A549 (cell line): ENCODE measurements around the gene APP. TPM values are rescaled to one million over a fixed set of nuclear protein-coding genes. Genes with fewer than 3 reads are reported as not detected.

Experiments
- ATAC-seq, 2 experiments: fragments of 200-7000 bp in 1 of 2; fragments of >200 bp in 1 of 2; cut with Nextera tagmentation in 1 of 2; cut with Tn5 transposase in 1 of 2; 3 replicates each; pipeline versions ENCODE4 v1.8.0 to v1.9.1; 2018 to 2020; ENCODE audit warnings: mild to moderate bottlenecking in 1 of 2, moderate library complexity in 1 of 2
- CTCF ChIA-PET: fragments of 300-600 bp; sonication (Branson Sonifier 250); formaldehyde crosslinking; extraction: SDS; loops from one replicate; lab custom pipeline; 2021; ENCODE audit warnings: antibody characterized with exemption, inconsistent platforms; lab: Yijun Ruan, JAX
- POLR2A ChIA-PET: fragments of 350-600 bp; formaldehyde crosslinking; extraction: SDS; loops from one replicate; lab custom pipeline; 2021; ENCODE audit warnings: antibody characterized with exemption, inconsistent platforms; lab: Yijun Ruan, JAX
- DNase-seq, 2 experiments: peaks; one replicate each; pipeline versions ENCODE4 v3.0.0 to v3.0.0-alpha.2; 2011 to 2016; ENCODE audit warnings: low read depth in 1 of 2, low spot score in 1 of 2
- FAIRE-seq: peaks from 2 replicates; lab custom pipeline; 2011; peaks lifted over from hg19 to GRCh38; lab: Jason Lieb, UNC
- H3K27ac ChIP-seq, 2 experiments: fragments of >200 bp; sonication (Bioruptor Twin); formaldehyde crosslinking; 3 replicates each; pipeline ENCODE4 v1.5.1; 2016 to 2017
- H3K4me1 ChIP-seq: fragments of >200 bp; sonication (Bioruptor Twin); formaldehyde crosslinking; 3 replicates; pipeline ENCODE4 v1.6.1; 2016
- H3K4me2 ChIP-seq: fragments of >200 bp; sonication (Bioruptor Twin); formaldehyde crosslinking; 3 replicates; pipeline ENCODE4 v1.6.1; 2016
- H3K4me3 ChIP-seq: fragments of >200 bp; sonication (Bioruptor Twin); formaldehyde crosslinking; 3 replicates; pipeline ENCODE4 v1.5.1; 2016
- H3K9me3 ChIP-seq: fragments of >200 bp; sonication (Bioruptor Twin); formaldehyde crosslinking; 3 replicates; pipeline ENCODE4 v1.6.1; 2016
- CBX2 ChIP-seq: fragments of 200-600 bp; sonication (generic); IDR thresholded peaks from 2 replicates; pipeline ENCODE4 v1.6.1; 2016; ENCODE audit warnings: low read depth, mild to moderate bottlenecking, borderline replicate concordance
- CBX8 ChIP-seq: fragments of 200-600 bp; sonication (generic); IDR thresholded peaks from 2 replicates; pipeline ENCODE4 v1.6.1; 2016
- EHF ChIP-seq: fragments of 250-450 bp; sonication (Bioruptor Pico); IDR thresholded peaks from 2 replicates; pipeline ENCODE4 v1.5.0; 2020; ENCODE audit warnings: mild to moderate bottlenecking
- EHMT2 ChIP-seq: fragments of 200-600 bp; sonication (generic); IDR thresholded peaks from 2 replicates; pipeline ENCODE4 v1.6.1; 2016; ENCODE audit warnings: antibody characterized with exemption, low read depth, mild to moderate bottlenecking, moderate library complexity
- EP300 ChIP-seq, 2 experiments: fragments of >200 bp; sonication (Bioruptor Twin); formaldehyde crosslinking; IDR thresholded peaks; 2 replicates in 1 of 2; 3 replicates in 1 of 2; pipeline ENCODE4 v1.6.1; 2016 to 2017
- FOSB ChIP-seq: fragments of 250-450 bp; sonication (Bioruptor Pico); IDR thresholded peaks from 2 replicates; pipeline ENCODE4 v1.5.0; 2020; ENCODE audit warnings: mild to moderate bottlenecking, moderate library complexity
- FOXS1 ChIP-seq: fragments of 250-450 bp; sonication (Bioruptor Pico); IDR thresholded peaks from 2 replicates; pipeline ENCODE4 v1.5.0; 2020; ENCODE audit warnings: mild to moderate bottlenecking, moderate library complexity
- GATA3 ChIP-seq: IDR thresholded peaks from 2 replicates; pipeline ENCODE4 v1.6.1; 2012; ENCODE audit warnings: borderline replicate concordance
- HDAC2 ChIP-seq: fragments of 200-600 bp; sonication (generic); IDR thresholded peaks from 2 replicates; pipeline ENCODE4 v1.6.1; 2016
- MAFK ChIP-seq: fragments of 450-650 bp; IDR thresholded peaks from 2 replicates; pipeline ENCODE4 v1.6.1; 2014; ENCODE audit not compliant: partially characterized antibody
- NFE2L2 ChIP-seq: fragments of 150-350 bp; conservative IDR thresholded peaks from 2 replicates; pipeline ENCODE4 v1.6.1; 2014; ENCODE audit warnings: low read length
- RAD21 ChIP-seq, 2 experiments: fragments of >200 bp in 1 of 2; sonication (Bioruptor Twin) in 1 of 2; formaldehyde crosslinking in 1 of 2; IDR thresholded peaks in 1 of 2; conservative IDR thresholded peaks in 1 of 2; 2 replicates in 1 of 2; 3 replicates in 1 of 2; pipeline ENCODE4 v1.6.1; 2012 to 2018; ENCODE audit warnings: inconsistent platforms in 1 of 2
- RARB ChIP-seq: fragments of 250-450 bp; sonication (Bioruptor Pico); IDR thresholded peaks from 2 replicates; pipeline ENCODE4 v1.8.0; 2021; ENCODE audit warnings: mild to moderate bottlenecking, moderate library complexity
- RFX5 ChIP-seq: fragments of 450-650 bp; IDR thresholded peaks from 2 replicates; pipeline ENCODE4 v1.7.1; 2014; ENCODE audit warnings: antibody characterized with exemption, mild to moderate bottlenecking, moderate library complexity
- RNF2 ChIP-seq: fragments of 200-600 bp; sonication (generic); IDR thresholded peaks from 2 replicates; pipeline ENCODE4 v1.6.1; 2016; ENCODE audit warnings: low read depth, mild to moderate bottlenecking, antibody characterized with exemption, moderate library complexity, borderline replicate concordance
- SREBF2 ChIP-seq: fragments of 450-650 bp; IDR thresholded peaks from 2 replicates; pipeline ENCODE4 v1.6.1; 2014; ENCODE audit warnings: mild to moderate bottlenecking, moderate library complexity
- TP53 ChIP-seq: fragments of 250-450 bp; sonication (Bioruptor Pico); IDR thresholded peaks from 2 replicates; pipeline ENCODE4 v1.5.0; 2021; ENCODE audit warnings: mild to moderate bottlenecking, moderate library complexity
- ZNF302 ChIP-seq: fragments of 250-450 bp; sonication (Bioruptor Pico); IDR thresholded peaks from 2 replicates; pipeline ENCODE4 v1.9.0; 2021; ENCODE audit warnings: inconsistent platforms, mild to moderate bottlenecking, moderate library complexity
- ZSCAN20 ChIP-seq: fragments of 250-450 bp; sonication (Bioruptor Pico); IDR thresholded peaks from 2 replicates; pipeline ENCODE4 v1.8.0; 2022; ENCODE audit warnings: mild to moderate bottlenecking, moderate library complexity
- WGBS: methylation state at CpG from one replicate; pipeline ENCODE4 v1.1.6; 2017; ENCODE audit errors: missing lambda C conversion rate; 5-methylcytosine and 5-hydroxymethylcytosine counted together
- polyA plus RNA-seq, 4 experiments: library from polyadenylated mRNA; depleted of rRNA in 3 of 4; stranded (reverse); fragments of >200 nt; fragmentation: RNase III in 1 of 4; extraction: RNeasy Plus Mini Kit Qiagen cat#74134 plus additional on column Dnase treatment in 1 of 4; gene quantifications; 2 replicates in 3 of 4; 3 replicates in 1 of 4; pipeline ENCODE4 v1.2.3, GENCODE V29; 2011 to 2017
- TF ChIP-seq, protein P1 (sequence below): fragments of 200-600 bp; sonication (generic); IDR thresholded peaks from 2 replicates; pipeline ENCODE4 v1.6.1; 2016; ENCODE audit warnings: antibody characterized with exemption, mild to moderate bottlenecking, moderate library complexity
- TF ChIP-seq, protein P2 (sequence below): IDR thresholded peaks from 2 replicates; pipeline ENCODE4 v1.6.1; 2012
- TF ChIP-seq, protein P3 (sequence below): fragments of 250-450 bp; sonication (Bioruptor Pico); IDR thresholded peaks from 2 replicates; pipeline ENCODE4 v1.5.0; 2020; ENCODE audit warnings: low read depth, mild to moderate bottlenecking, moderate library complexity
- TF ChIP-seq, protein P4 (sequence below): IDR thresholded peaks from 2 replicates; pipeline ENCODE4 v1.6.1; 2012
- TF ChIP-seq, protein P5 (sequence below): fragments of 150-350 bp; IDR thresholded peaks from 2 replicates; pipeline ENCODE4 v1.6.1; 2014; ENCODE audit warnings: low read depth, mild to moderate bottlenecking, low read length

APP gene
- polyA plus RNA-seq, 2 of the 4 experiments (the other 2 are of a cell fraction), result 540 to 565 TPM

DNA sequence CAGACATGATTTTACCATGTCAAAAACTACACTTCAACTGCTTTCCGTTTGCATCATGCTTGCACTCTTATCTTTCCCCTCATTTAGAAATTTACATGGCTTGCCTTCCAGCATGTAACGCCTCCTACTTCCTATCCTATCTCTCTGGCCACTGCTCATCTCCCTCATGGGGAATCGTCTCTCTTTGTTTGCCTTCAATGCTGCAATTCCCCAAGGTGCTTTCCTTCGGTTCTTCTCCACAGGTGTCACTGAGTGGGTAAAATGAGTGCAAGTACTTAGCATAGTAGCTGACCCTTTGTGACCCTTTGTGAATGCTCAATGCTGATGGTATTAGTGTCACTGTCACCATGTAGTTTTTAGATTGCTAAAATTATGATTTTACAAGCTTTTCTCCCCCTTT lies 63.1 kb downstream of the APP start:
- ChIA-PET CTCF (no interaction called here), POLR2A (no interaction called here)
- no peak for ATAC-seq
- Histone ChIP-seq H3K27ac (no peak overlapping the region), H3K4me2 (no peak overlapping the region), H3K9me3 (no peaks in the 10 kb centered on the region), H3K4me1 (0 out of 3 replicates have a peak, but pooled peaks cover 4% of the 10 kb centered on the region), H3K4me3 (no peak overlapping the region)
- WGBS, result 87% methylated on average over 4 of the region's 4 CpGs
- no peak for DNase-seq
- TF ChIP-seq, protein P1, sequence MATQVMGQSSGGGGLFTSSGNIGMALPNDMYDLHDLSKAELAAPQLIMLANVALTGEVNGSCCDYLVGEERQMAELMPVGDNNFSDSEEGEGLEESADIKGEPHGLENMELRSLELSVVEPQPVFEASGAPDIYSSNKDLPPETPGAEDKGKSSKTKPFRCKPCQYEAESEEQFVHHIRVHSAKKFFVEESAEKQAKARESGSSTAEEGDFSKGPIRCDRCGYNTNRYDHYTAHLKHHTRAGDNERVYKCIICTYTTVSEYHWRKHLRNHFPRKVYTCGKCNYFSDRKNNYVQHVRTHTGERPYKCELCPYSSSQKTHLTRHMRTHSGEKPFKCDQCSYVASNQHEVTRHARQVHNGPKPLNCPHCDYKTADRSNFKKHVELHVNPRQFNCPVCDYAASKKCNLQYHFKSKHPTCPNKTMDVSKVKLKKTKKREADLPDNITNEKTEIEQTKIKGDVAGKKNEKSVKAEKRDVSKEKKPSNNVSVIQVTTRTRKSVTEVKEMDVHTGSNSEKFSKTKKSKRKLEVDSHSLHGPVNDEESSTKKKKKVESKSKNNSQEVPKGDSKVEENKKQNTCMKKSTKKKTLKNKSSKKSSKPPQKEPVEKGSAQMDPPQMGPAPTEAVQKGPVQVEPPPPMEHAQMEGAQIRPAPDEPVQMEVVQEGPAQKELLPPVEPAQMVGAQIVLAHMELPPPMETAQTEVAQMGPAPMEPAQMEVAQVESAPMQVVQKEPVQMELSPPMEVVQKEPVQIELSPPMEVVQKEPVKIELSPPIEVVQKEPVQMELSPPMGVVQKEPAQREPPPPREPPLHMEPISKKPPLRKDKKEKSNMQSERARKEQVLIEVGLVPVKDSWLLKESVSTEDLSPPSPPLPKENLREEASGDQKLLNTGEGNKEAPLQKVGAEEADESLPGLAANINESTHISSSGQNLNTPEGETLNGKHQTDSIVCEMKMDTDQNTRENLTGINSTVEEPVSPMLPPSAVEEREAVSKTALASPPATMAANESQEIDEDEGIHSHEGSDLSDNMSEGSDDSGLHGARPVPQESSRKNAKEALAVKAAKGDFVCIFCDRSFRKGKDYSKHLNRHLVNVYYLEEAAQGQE, result no peak
- TF ChIP-seq EHMT2, result no peak
- TF ChIP-seq GATA3, result no peak
- TF ChIP-seq TP53, result no peak
- no peak for TF ChIP-seq RFX5
- no peak for FAIRE-seq

DNA sequence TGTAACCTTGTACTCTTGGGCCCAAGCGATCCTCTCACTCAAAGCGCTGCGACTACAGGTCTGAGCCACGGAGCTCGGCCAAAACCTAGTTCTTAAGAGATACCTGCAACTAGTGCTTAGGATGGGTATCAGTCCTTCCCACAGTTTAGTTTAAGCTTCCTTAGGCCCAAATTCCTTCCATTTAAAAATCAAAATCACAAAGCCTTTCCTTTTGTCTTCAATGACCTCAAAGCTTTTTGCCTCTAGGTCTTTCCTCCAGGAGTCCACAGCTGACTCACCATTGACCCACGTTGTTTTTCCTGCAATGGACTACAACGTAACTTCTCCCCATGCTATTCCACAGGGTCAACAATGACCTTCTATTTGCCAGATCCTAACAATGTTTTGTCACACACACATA lies 64.0 kb downstream of the APP start:
- FAIRE-seq (no peak), DNase-seq (no peak), ATAC-seq (no peak)
- 0 out of 3 replicates have a peak, but pooled peaks cover 4% of the 10 kb centered on the region for H3K4me1 ChIP-seq
- H3K4me2 ChIP-seq, result no peak overlapping the region
- ChIA-PET CTCF (no interaction called here), POLR2A (no interaction called here)
- H3K27ac ChIP-seq, result no peak overlapping the region
- H3K4me3 ChIP-seq, result no peak overlapping the region
- TF ChIP-seq EP300 (IDR thresholded peaks at IDR 0.05) (no peak), FOSB (CRISPR knock-in tag) (no peak), NFE2L2 (no peak), FOXS1 (CRISPR knock-in tag) (no peak), TP53 (no peak), EHF (no peak), ZNF302 (CRISPR knock-in tag) (no peak), CBX2 (no peak), ZSCAN20 (CRISPR knock-in tag) (no peak), MAFK (no peak)
- TF ChIP-seq, protein P2, sequence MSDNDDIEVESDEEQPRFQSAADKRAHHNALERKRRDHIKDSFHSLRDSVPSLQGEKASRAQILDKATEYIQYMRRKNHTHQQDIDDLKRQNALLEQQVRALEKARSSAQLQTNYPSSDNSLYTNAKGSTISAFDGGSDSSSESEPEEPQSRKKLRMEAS, result no peak
- TF ChIP-seq, protein P3, sequence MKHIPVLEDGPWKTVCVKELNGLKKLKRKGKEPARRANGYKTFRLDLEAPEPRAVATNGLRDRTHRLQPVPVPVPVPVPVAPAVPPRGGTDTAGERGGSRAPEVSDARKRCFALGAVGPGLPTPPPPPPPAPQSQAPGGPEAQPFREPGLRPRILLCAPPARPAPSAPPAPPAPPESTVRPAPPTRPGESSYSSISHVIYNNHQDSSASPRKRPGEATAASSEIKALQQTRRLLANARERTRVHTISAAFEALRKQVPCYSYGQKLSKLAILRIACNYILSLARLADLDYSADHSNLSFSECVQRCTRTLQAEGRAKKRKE (CRISPR knock-in tag), result no peak
- H3K9me3 ChIP-seq, result no peaks in the 10 kb centered on the region
- 84% methylated on average over 7 of the region's 7 CpGs for WGBS

DNA sequence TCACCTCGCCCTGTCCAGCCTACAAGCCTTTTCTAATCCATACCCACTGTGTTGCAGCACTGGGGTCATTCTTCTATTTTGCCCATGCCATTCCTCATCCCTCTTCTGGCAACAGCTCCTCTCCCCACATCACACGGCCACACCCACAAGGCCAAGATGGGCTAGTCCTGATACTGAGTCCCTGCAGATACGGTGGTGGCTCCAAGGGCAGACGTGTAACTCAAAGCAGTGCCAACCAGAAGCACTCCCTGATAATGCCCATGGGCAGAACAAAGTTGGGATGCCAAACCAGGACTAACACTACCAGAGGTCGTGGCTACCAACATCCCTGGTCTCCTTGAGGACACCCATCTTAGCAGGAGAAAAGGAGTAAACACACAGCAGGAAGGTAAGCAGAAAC lies 64.8 kb downstream of the APP start:
- Histone ChIP-seq H3K4me2 (no peak overlapping the region), H3K27ac (no peak overlapping the region), H3K4me1 (0 out of 3 replicates have a peak, but pooled peaks cover under 1% of the 10 kb centered on the region), H3K4me3 (no peak overlapping the region), H3K9me3 (no peaks in the 10 kb centered on the region)
- ChIA-PET CTCF (no interaction called here), POLR2A (no interaction called here)
- FAIRE-seq, result no peak
- ATAC-seq, result no peak
- WGBS, result 91% methylated on average over 5 of the region's 5 CpGs
- DNase-seq, result no peak
- TF ChIP-seq, protein P1, result no peak
- TF ChIP-seq RNF2 (no peak), RARB (CRISPR knock-in tag) (no peak), RFX5 (no peak), RAD21 (conservative IDR thresholded peaks at IDR 0.05 in 1 of 2, IDR thresholded peaks at IDR 0.05 in 1 of 2) (no peak), HDAC2 (no peak), SREBF2 (no peak), ZNF302 (CRISPR knock-in tag) (no peak), CBX8 (no peak)
- TF ChIP-seq, protein P4, sequence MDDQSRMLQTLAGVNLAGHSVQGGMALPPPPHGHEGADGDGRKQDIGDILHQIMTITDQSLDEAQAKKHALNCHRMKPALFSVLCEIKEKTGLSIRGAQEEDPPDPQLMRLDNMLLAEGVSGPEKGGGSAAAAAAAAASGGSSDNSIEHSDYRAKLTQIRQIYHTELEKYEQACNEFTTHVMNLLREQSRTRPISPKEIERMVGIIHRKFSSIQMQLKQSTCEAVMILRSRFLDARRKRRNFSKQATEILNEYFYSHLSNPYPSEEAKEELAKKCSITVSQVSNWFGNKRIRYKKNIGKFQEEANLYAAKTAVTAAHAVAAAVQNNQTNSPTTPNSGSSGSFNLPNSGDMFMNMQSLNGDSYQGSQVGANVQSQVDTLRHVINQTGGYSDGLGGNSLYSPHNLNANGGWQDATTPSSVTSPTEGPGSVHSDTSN, result no peak
- TF ChIP-seq, protein P5, sequence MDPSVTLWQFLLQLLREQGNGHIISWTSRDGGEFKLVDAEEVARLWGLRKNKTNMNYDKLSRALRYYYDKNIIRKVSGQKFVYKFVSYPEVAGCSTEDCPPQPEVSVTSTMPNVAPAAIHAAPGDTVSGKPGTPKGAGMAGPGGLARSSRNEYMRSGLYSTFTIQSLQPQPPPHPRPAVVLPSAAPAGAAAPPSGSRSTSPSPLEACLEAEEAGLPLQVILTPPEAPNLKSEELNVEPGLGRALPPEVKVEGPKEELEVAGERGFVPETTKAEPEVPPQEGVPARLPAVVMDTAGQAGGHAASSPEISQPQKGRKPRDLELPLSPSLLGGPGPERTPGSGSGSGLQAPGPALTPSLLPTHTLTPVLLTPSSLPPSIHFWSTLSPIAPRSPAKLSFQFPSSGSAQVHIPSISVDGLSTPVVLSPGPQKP, result no peak
